Loucy (cell line): ENCODE measurements around the gene DRICH1.

Experiments used
- EZH2phosphoT487 ChIP-seq: fragments of 200-600 bp; IDR thresholded peaks from 2 replicates; pipeline ENCODE4 v1.6.1; 2018; ENCODE audit warnings: antibody characterized with exemption, mild to moderate bottlenecking, moderate library complexity, borderline replicate concordance
- TF ChIP-seq, protein P1 (sequence below): fragments of 200-600 bp; sonication (generic); conservative IDR thresholded peaks from 2 replicates; pipeline ENCODE4 v1.5.1; 2014; ENCODE audit warnings: mild to moderate bottlenecking, antibody characterized with exemption, low read length

DNA sequence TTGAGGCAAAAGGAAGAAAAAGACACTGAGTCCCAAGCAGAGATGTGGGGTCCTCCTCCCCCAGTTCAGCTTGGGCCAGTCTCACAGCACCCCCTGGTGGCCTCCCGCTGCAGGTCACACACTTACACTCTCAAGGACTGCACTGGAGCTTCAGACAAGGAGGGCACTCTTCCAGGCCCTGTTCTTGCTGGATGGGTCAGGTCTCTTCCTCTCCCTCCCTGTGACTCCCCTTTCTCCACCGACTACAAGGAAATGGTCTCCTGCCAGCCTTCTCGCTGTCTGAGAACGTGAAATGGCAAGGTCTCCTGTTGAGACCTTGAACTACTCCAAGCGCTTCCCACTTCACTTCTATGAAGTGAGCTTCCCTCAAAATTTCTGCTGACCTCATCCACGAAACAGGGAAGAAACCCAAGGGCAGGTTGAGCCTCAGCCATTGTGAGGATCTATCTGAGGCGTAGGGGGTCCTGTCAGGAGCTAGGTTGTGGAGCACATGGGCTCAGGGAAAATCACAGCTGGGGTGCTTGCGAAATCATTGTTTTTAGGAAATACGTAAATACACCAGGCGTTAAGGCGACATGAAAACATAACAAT, 40.8 kb downstream of the DRICH1 start:
- TF ChIP-seq, protein P1, sequence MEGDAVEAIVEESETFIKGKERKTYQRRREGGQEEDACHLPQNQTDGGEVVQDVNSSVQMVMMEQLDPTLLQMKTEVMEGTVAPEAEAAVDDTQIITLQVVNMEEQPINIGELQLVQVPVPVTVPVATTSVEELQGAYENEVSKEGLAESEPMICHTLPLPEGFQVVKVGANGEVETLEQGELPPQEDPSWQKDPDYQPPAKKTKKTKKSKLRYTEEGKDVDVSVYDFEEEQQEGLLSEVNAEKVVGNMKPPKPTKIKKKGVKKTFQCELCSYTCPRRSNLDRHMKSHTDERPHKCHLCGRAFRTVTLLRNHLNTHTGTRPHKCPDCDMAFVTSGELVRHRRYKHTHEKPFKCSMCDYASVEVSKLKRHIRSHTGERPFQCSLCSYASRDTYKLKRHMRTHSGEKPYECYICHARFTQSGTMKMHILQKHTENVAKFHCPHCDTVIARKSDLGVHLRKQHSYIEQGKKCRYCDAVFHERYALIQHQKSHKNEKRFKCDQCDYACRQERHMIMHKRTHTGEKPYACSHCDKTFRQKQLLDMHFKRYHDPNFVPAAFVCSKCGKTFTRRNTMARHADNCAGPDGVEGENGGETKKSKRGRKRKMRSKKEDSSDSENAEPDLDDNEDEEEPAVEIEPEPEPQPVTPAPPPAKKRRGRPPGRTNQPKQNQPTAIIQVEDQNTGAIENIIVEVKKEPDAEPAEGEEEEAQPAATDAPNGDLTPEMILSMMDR = peak; percentile 99
- TF ChIP-seq EZH2phosphoT487 = no peak
